Measurements from ENCODE around the gene ATXN2L.
A peak's percentile ranks its signal among the peaks of the same experiment; 100 is the strongest.
"Not testable (repeated sequence)": the region's sequence is repeated elsewhere in the genome, so short reads cannot be mapped to it uniquely, and the experiment has no call there.

ATXN2L gene

DNA sequence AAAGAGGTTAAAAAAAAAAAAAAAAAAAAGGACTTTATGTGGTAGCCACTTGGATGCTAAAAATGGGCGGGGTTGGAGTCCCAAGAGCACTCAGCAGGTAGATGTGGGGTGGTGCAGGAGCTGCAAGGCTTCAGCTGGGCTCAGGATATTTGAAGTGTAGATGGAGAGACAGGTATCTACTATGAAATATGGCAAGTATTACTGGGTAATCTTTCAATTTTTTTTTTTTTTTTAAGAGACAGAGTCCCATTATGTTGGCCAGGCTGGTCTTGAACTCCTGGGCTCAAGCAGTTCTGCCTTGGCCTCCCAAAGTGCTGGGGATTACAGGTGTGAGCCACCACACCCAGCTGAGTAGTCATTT, 15.7 kb downstream of the ATXN2L start:
- no peak for DNase-seq

DNA sequence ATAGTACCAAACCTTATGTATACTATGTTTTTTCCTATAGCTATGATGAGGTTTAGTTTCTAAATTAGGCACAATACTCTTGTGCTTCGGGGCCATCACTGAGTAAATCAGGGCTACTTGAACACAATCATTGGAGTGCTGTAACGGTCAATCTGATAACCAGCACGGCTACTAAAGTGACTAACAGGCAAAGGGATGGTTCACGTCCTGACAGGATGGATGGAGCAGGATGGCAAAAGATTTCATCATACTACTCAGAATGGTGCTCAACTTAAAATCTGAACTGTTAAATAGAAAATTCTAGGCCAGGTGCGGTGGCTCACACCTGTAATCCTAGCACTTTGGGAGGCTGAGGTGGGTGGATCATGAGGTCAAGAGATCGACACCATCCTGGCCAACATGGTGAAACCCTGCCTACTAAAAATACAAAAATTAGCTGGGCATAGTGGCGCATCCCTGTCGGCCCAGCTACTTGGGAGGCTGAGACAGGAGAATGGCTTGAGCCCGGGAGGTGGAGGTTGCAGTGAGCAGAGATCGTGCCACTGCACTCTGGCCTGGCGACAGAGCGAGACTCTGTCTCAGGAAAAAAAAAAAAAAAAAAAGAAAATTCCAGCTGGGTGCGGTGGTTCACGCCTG, 16.3 kb downstream of the ATXN2L start:
- no peak for DNase-seq

GRCh38 chr16:28839899-28840298, 17.1 kb downstream of the ATXN2L start:
- no peak for DNase-seq

DNA sequence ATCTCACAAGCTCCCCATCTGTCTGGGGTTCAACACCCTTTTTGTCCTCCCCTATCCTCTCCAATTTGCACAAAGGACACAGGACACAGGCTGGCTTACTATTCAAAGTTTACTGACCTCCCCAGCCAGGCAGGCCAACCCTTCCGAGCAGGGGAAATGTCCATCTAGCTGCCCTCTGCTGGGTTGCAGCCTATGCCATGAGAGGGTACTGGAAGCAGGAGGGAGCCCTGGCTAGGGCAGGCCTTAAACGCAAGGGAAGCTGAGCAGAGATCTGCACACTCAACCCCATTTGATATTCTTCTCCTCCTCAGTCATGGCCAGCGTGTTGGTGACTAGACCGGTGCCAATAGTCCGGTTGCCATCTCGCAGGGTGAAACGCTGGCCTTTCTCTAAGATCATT, 19.9 kb downstream of the ATXN2L start:
- DNase-seq: no peak

DNA sequence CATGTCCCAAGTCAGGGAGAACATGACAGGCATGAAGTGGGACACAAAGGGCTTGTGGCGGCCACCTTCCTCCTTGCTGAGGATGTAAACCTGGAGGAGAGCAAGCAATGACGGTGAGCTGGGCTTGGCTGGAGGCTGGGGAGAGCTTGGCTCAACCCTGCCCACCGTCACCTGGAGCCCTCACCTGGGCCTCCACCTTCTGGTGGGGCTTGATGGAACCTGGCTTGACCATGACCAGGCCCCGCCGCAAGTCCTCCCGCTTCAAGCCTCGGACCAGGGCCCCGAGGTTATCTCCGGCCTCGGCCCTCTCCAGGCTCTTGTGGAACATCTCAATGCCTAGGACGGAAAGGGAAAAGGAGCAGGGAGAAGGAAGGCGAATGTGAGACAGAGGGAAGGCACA, 21.0 kb downstream of the ATXN2L start:
- no peak for DNase-seq

DNA sequence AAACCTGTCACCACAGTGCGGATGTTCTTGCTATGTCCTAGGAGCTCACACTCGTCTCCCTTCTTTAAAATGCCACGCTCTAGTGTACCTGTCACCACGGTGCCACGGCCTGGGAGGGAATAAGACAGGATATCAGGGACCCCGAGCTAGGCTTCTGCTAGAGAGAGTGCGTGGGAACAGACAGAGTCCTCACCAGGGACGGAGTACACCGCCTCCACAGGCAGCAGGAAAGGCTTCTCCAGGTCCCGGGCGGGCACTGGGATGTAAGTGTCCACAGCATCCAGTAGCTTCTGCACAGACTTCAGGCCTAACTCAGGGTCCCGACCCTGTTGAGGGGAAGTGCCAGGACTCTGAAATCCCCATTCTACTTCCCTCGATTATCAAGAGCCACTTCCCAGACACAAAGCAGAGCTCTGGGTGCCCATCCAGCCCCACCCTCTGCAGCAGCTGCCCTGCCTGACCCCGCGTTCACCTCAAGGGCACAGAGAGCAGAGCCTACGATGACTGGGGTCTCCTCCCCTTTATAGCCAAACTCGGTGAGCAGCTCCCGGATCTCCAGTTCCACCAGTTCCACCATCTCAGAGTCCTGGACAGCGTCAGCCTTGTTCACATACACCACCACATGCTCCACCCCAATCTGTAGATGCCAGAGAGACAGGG, 21.6 kb downstream of the ATXN2L start:
- no peak for DNase-seq

- no peak for DNase-seq
Measured at GRCh38 chr16:28845293-28845692, 22.5 kb downstream of the ATXN2L start.

DNA sequence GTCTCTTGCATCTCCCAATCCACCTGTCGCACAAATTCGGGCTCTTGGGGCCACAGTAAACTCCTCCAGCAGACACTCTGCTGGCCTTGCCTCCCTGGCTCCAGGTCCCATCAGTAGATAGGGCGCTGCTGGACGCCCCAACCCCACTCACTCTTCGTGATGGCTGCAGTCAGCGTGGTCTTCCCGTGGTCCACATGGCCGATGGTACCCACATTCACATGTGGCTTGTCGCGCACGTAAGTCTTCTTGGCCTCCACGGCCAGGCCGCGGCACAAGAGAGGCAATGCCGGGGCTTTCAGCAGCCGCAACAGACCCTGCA, 22.9 kb downstream of the ATXN2L start:
- no peak for DNase-seq

- DNase-seq: peak; percentile 99
Measured at GRCh38 chr16:28846080-28846932, 23.5 kb downstream of the ATXN2L start, which contains the start of gene TUFM. Gene TUFM (minus strand): TSS chr16:28846348. CDS start chr16:28846269, 79 bp downstream.

DNA sequence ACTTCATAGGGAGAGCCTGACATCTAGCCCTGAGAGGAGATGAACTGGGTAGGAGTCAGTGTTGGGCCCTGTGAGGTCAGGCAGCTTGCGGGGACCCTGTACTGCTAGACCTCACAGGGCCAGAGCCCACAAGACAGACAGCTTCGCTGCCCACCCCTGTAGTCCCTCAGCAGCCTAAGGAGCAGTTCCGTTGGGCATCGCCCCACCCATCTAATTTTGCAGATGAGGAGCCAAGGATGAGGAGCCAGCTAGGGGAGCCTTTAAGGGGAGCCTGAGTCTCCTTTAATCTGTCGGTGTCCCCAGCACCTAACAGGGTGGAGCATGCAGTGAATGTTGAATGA, 24.1 kb downstream of the ATXN2L start:
- DNase-seq: no peak

GRCh38 chr16:28858421-28858820, 35.6 kb downstream of the ATXN2L start:
- DNase-seq: no peak

DNA sequence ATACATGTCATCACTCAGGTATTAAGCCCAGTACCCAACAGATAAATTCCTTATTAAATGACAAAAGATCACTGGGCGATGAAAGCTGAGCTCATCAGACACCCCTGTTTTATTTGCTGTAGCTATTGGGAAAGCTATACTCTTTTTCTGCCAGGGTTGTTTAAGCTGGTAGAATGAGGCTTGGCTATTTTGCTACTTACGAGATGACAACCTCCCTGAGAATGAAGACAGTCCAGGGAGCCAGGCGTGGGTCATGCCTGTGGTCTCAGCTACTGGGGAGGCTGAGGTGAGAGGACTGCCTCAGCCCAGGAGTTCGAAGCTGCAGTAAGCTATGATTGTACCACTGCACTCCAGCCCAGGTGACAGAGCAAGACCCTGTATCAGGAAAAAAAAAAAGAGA, 36.5 kb downstream of the ATXN2L start:
- DNase-seq: no peak

- no peak for DNase-seq
Measured at GRCh38 chr16:28863929-28864793, 41.4 kb downstream of the ATXN2L start.

GRCh38 chr16:28865001-28865688, 42.3 kb downstream of the ATXN2L start:
- no peak for DNase-seq

- DNase-seq: no peak
Measured at GRCh38 chr16:28865722-28866453, 43.1 kb downstream of the ATXN2L start.

DNA sequence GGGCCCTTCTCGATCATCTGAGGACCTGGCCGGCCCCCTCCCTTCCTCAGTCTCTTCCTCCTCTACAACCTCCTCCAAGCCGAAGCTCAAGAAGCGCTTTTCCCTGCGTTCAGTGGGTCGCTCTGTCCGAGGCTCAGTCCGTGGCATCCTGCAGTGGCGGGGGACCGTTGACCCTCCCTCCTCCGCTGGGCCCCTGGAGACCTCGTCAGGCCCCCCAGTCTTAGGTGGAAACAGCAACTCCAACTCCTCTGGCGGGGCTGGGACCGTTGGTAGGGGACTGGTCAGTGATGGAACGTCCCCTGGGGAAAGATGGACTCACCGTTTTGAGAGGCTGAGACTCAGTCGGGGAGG, 43.6 kb downstream of the ATXN2L start:
- no peak for DNase-seq

GRCh38 chr16:28867241-28867640, 44.4 kb downstream of the ATXN2L start:
- DNase-seq: no peak

- not testable (repeated sequence) for DNase-seq
Measured at GRCh38 chr16:28867646-28868045, 44.8 kb downstream of the ATXN2L start.

GRCh38 chr16:28869201-28869600, 46.4 kb downstream of the ATXN2L start:
- DNase-seq: no peak

DNA sequence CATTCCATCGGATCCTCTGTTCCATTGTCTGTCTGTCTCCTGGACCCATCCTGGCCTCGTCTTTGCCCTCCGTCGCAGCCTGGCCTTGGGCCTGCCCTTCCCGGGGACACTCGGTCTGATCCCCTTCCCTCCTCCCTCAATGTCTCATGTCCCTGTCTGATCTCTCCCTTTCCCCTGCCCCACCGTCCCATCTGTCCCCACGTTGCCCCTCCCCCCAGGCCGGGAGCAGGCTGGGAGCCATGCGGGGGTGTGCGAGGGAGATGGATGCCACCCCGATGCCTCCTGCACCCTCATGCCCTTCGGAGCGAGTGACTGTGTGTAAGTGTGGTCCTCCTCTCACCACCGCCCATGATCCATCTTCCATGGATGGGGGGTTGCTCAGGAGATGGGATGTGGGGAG, 50.2 kb downstream of the ATXN2L start:
- DNase-seq: no peak

DNA sequence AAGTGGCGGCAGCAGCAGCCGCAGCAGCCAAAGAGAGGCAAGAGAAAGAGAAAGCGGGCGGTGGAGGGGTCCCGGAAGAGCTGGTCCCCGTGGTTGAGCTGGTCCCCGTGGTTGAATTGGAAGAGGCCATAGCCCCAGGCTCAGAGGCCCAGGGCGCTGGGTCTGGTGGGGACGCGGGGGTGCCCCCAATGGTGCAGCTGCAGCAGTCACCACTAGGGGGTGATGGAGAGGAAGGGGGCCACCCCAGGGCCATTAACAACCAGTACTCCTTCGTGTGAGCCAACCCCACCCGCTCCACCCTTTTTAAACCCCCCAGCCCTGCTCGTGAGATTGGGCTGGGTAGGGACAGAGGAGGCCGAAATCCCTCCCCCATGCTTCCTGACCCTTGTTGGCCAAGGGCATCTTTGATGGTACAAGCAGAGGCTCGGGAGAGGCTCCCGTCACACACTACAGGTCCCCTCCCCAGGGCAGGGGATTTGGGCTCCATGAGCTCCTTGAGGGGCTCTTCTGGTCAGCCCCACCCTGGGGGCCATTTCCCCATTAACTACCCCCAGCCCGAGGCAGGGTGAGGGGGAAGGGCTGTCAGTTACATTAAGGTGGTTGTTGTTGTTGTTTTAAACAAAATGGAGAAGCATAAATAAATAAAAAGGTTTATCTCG, 50.9 kb downstream of the ATXN2L start:
- DNase-seq: no peak

DNA sequence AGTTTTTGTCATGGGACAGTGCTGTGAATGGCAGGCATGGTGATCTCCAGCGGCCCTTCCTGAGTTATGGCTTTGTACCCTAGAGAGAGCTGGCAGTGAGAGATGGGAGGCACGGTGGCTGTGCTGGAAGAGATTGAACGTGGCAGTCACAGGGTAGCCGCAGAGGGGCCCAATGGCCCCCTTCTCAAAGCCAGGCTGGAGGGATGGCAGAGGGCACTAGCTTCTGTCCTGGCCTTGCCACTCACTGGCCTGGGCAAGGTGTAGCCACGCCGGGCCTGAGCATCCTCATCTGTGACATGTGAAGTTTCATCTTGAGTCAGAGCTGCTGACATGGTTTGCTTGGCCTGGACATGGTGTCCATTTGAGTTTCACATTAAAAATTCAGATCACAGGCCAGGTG, 51.6 kb downstream of the ATXN2L start:
- DNase-seq: no peak

Measured in NCI-H1930 (cell line).